ENCODE measurements around the gene ANKAR. TPM values are rescaled to one million over a fixed set of nuclear protein-coding genes. Genes with fewer than 3 reads are reported as not detected.

The ANKAR gene
- total and polyA plus RNA-seq, 2 of the 8 experiments (the other 6 are each of a cell fraction or from before 2014, with no cell fraction given), result 0.56 to 1.7 TPM

DNA sequence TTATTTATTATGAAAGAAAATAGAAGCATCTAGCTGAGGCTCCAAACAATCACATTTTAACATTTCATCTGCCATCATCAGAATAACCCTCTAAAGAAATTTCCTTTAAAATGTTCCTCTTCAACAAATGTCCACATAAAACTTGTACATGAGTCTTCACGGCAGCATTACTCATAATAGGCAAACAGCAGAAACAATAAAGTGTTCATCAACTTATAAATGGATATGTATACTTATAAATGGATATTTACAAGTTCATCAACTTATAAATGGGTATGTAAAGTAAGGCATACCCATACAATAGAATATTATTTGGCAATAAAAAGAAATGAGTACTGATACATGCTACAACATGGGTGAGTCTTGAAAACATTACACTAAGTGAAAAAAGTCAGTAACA, 46.7 kb upstream of the ANKAR start:
- no peak overlapping the region for H3K9ac ChIP-seq (replicated peaks in 1 of 4; ENCODE audit: extremely low read depth in 1 of 4, low read depth in 3 of 4, low read length in 3 of 4)
- no peak overlapping the region for H2BK120ac ChIP-seq (replicated peaks; ENCODE audit: low read depth, low read length)
- no peak overlapping the region for H2AFZ ChIP-seq (ENCODE audit: low read length)
- no peak overlapping the region for H2BK20ac ChIP-seq (ENCODE audit: low read length)
- H4K91ac ChIP-seq (replicated peaks; ENCODE audit: insufficient read length, low read length), result no peak overlapping the region
- no peaks in the 10 kb centered on the region for H4K20me1 ChIP-seq (replicated peaks in 1 of 2; ENCODE audit: control insufficient read depth in 1 of 2, insufficient read depth in 2 of 2, low read length in 2 of 2)
- no peak for DNase-seq (ENCODE audit: low read depth in 1 of 2, low spot score in 2 of 2)
- H3K79me1 ChIP-seq (ENCODE audit: low read depth, low read length), result no peaks in the 10 kb centered on the region
- no peak overlapping the region for H2BK15ac ChIP-seq (ENCODE audit: low read length)
- POLR2A ChIA-PET (ENCODE audit: partially characterized antibody), result no interaction called here
- no peaks in the 10 kb centered on the region for H3K36me3 ChIP-seq (ENCODE audit: control insufficient read depth in 2 of 4, insufficient read depth in 4 of 4, low read length in 3 of 4)
- H3K79me2 ChIP-seq (ENCODE audit: control insufficient read depth in 1 of 2, insufficient read depth in 2 of 2, low read length in 2 of 2), result no peaks in the 10 kb centered on the region
- CTCF ChIA-PET (ENCODE audit: partially characterized antibody), result interaction anchor here (0.9 kb wide), 1 partner anchor 88 kb away, joined by 3 read pairs; no protein-coding TSS in a partner anchor
- no peak overlapping the region for H4K5ac ChIP-seq (ENCODE audit: insufficient read length, low read depth, low read length)
- no peak overlapping the region for H3K18ac ChIP-seq (ENCODE audit: extremely low read depth, low read length)
- no peaks in the 10 kb centered on the region for H3K27me3 ChIP-seq (replicated peaks in 1 of 4; ENCODE audit: control insufficient read depth in 3 of 4, extremely low read depth in 1 of 4, insufficient read depth in 3 of 4, low read length in 3 of 4)
- H2BK5ac ChIP-seq (ENCODE audit: low read depth, low read length), result no peak overlapping the region
- no peak overlapping the region for H3K23ac ChIP-seq (ENCODE audit: insufficient read length)
- H3K23me2 ChIP-seq (ENCODE audit: low read depth, low read length), result no peaks in the 10 kb centered on the region
- H2BK12ac ChIP-seq (ENCODE audit: low read depth, low read length), result no peak overlapping the region
- FAIRE-seq, result no peak
- H2AK5ac ChIP-seq (ENCODE audit: low read depth, low read length), result no peak overlapping the region
- no peak overlapping the region for H4K8ac ChIP-seq (ENCODE audit: extremely low read depth, insufficient read depth, low read length)
- 85% methylated on average over 1 of the region's 1 CpG; no CpG with 5 or more reads in 1 of the 2 experiments for WGBS, 2 experiments (ENCODE audit: extremely low coverage in 1 of 2, insufficient coverage in 1 of 2, insufficient read length in 1 of 2, insufficient replicate concordance in 2 of 2, low coverage in 1 of 2, low lambda C conversion rate in 2 of 2, missing lambda C conversion rate in 1 of 2)
- no peak overlapping the region for H3K14ac ChIP-seq (ENCODE audit: insufficient read length)
- H3K4ac ChIP-seq (replicated peaks; ENCODE audit: insufficient read length, low read depth, low read length), result no peak overlapping the region
- 0 out of 7 replicates have a peak, but pooled peaks cover 0 to 3% (median 0%) of the 10 kb centered on the region in 4 experiments for H3K4me1 ChIP-seq (replicated peaks in 1 of 4; ENCODE audit: control insufficient read depth in 3 of 4, insufficient read depth in 4 of 4, low read length in 3 of 4)
- H3K4me3 ChIP-seq (ENCODE audit: extremely low read depth in 1 of 4, insufficient read depth in 2 of 4, low read depth in 3 of 4, low read length in 4 of 4), result no peak overlapping the region
- no peak overlapping the region for H3K56ac ChIP-seq (replicated peaks; ENCODE audit: insufficient read length, low read depth, low read length)
- H3K27ac ChIP-seq (ENCODE audit: low read depth, low read length), result no peak overlapping the region
- no peak overlapping the region for H3K4me2 ChIP-seq (ENCODE audit: insufficient read depth in 1 of 2, low read depth in 2 of 2, low read length in 2 of 2)
- no peaks in the 10 kb centered on the region for H3K9me3 ChIP-seq (ENCODE audit: insufficient read depth in 2 of 2, low read depth in 1 of 2, low read length in 1 of 2)
- TF ChIP-seq SIN3A (conservative IDR thresholded peaks at IDR 0.05 in 1 of 2, IDR thresholded peaks at IDR 0.05 in 1 of 2; ENCODE audit: low read depth in 1 of 2, low read length in 2 of 2) (no peak), CBX8 (IDR thresholded peaks at IDR 0.05; ENCODE audit: borderline replicate concordance, low read depth, low read length) (no peak), HDAC2 (IDR thresholded peaks at IDR 0.05; ENCODE audit: borderline replicate concordance in 1 of 2, low read depth in 2 of 2, low read length in 2 of 2) (no peak), EZH2 (IDR thresholded peaks at IDR 0.05; ENCODE audit: low read depth, low read length, severe bottlenecking) (no peak), SIRT6 (IDR thresholded peaks at IDR 0.05; ENCODE audit: low read length) (no peak), GTF2F1 (IDR thresholded peaks at IDR 0.05; ENCODE audit: borderline replicate concordance, low read depth, low read length) (no peak), SRF (IDR thresholded peaks at IDR 0.05; ENCODE audit: low read depth, low read length) (no peak), EGR1 (IDR thresholded peaks at IDR 0.05; ENCODE audit: borderline replicate concordance, low read depth, low read length) (no peak), SP4 (IDR thresholded peaks at IDR 0.05; ENCODE audit: low read length) (no peak), BCL11A (IDR thresholded peaks at IDR 0.05; ENCODE audit: low read depth in 2 of 2, low read length in 2 of 2) (no peak)
